SH-SY5Y (cell line): ENCODE measurements around the gene ATG7.

ENCODE experiments used
- GATA2 ChIP-seq: IDR thresholded peaks from 2 replicates; pipeline ENCODE4 v1.6.1; 2011; ENCODE audit warnings: mild to moderate bottlenecking, low read depth, low read length
- GATA3 ChIP-seq: IDR thresholded peaks from 2 replicates; pipeline ENCODE4 v1.6.1; 2011; ENCODE audit warnings: low read depth, mild to moderate bottlenecking, low read length, moderate library complexity

ATG7 gene

GRCh38 chr3:11558411-11558903, 286.3 kb downstream of the ATG7 start:
- TF ChIP-seq GATA3 (no peak), GATA2 (no peak)

- TF ChIP-seq GATA3 (no peak), GATA2 (no peak)
Measured at GRCh38 chr3:11558918-11559815, 287.0 kb downstream of the ATG7 start.

GRCh38 chr3:11559816-11560633, 287.8 kb downstream of the ATG7 start:
- TF ChIP-seq GATA3 (no peak), GATA2 (no peak)

- TF ChIP-seq GATA3 = no peak
- TF ChIP-seq GATA2 = no peak
Measured at GRCh38 chr3:11560746-11561145, 288.5 kb downstream of the ATG7 start.

- TF ChIP-seq GATA3 (no peak), GATA2 (no peak)
Measured at GRCh38 chr3:11562277-11562881, 290.2 kb downstream of the ATG7 start.

GRCh38 chr3:11563159-11563864, 291.1 kb downstream of the ATG7 start:
- no peak for TF ChIP-seq GATA3
- no peak for TF ChIP-seq GATA2

GRCh38 chr3:11563865-11564185, 291.6 kb downstream of the ATG7 start:
- TF ChIP-seq GATA3 (no peak), GATA2 (no peak)

- TF ChIP-seq GATA3 (no peak), GATA2 (no peak)
Measured at GRCh38 chr3:11564577-11565001, 292.4 kb downstream of the ATG7 start.

- TF ChIP-seq GATA3 (no peak), GATA2 (no peak)
Measured at GRCh38 chr3:11565072-11565471, 292.9 kb downstream of the ATG7 start.

- TF ChIP-seq GATA3 (no peak), GATA2 (no peak)
Measured at GRCh38 chr3:11565492-11565891, 293.3 kb downstream of the ATG7 start.

- no peak for TF ChIP-seq GATA3
- TF ChIP-seq GATA2 = no peak
Measured at GRCh38 chr3:11565932-11566331, 293.7 kb downstream of the ATG7 start.

- TF ChIP-seq GATA2 = no peak
- no peak for TF ChIP-seq GATA3
Measured at GRCh38 chr3:11566478-11566877, 294.3 kb downstream of the ATG7 start.

GRCh38 chr3:11566916-11567315, 294.7 kb downstream of the ATG7 start:
- no peak for TF ChIP-seq GATA3
- TF ChIP-seq GATA2 = no peak
